HG02981 (cell line): ENCODE results near the gene ERG.

Experiments used
- ATAC-seq: cut with Tn5 transposase; IDR thresholded peaks from one replicate; pipeline ENCODE4 v1.9.1; 2021; ENCODE audit warnings: mild to moderate bottlenecking, moderate library complexity; ENCODE audit not compliant: unreplicated experiment

ERG gene

DNA sequence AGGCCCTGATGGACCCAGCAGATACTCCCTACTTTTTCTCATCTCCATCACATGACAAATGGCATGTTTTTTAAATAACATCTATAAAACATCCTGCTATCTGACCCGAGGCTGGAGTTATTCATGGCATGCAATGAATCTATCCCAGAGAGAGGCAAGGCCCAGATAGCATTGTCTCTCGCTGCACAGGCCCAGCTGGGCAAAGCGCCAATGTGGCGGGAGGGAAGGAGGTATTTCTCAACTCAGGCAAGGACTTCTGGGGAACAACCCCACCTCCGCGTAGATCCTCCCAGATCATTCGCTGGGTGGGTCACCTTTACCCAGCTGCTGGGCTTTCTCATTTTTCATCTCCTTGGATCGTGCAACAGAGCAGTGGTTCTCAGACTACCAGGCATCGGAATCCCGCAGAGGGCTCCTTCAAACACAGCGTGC lies 59.8 kb downstream of the ERG start:
- ATAC-seq, result no peak

- no peak for ATAC-seq
Observed at GRCh38 chr21:38436341-38436740, 61.9 kb downstream of the ERG start.

- no peak for ATAC-seq
Observed at GRCh38 chr21:38434913-38435533, 63.3 kb downstream of the ERG start.

DNA sequence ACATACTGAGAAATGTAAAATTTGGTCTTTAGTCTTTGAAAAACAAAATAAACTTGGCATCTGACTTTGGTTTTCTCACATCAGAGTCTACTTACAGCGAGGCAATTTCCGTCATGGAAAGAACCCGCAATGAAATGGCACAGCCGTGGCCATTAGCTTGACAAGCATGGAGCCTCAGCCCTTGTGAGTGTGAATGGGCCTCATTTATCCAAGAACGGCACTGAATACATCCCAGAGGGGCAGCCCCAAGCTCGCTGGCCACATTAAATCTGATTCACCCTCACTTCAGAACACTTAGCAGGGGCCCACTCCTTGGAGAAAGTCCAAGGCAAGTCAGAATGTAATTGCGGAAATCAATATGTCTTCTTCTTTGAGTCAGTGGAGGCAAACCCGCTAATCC lies 64.8 kb downstream of the ERG start:
- ATAC-seq, result no peak

GRCh38 chr21:38430401-38430984 lies 67.8 kb downstream of the ERG start:
- ATAC-seq, result no peak

- ATAC-seq, result no peak
Observed at GRCh38 chr21:38429011-38429410, 69.3 kb downstream of the ERG start.

DNA sequence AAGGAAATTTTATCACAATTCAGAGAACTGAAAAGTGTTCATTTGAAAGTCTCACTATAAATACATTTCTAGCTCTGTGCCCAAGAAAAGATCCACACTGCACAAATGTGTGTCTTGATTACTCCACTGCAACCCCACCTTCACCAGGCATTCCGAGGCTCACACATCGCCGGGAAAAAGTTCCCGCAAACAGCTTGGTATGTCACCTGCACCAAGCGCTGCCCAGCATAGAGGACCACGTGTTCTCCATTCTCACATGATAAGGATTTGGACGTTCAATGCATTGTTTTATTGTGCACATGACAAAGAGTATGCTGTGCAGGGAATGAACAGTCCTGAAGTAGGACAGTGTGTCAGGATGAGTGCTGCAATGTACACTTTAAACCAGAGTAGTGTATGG lies 70.1 kb downstream of the ERG start:
- ATAC-seq, result no peak

- no peak for ATAC-seq
Observed at GRCh38 chr21:38424305-38425019, 73.8 kb downstream of the ERG start.

DNA sequence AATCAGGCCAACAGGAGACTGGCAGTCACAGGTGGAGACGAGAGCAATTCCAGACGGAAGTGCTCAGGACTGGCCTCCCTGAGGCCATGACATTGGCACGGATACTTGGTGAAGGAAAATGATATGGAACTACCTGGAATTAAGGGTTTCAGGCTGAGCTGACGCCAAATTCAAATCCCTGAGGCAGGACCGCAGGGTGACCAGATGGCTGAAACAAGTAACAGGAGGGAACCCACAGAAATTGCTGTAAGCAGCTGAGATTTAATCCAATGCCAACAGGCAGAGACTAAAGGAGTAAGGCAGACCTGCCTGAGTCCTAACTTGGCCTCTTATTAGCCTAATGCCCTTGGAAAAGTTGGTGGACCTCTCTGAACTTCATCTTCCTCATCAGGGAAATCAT lies 76.2 kb downstream of the ERG start:
- ATAC-seq, result no peak

DNA sequence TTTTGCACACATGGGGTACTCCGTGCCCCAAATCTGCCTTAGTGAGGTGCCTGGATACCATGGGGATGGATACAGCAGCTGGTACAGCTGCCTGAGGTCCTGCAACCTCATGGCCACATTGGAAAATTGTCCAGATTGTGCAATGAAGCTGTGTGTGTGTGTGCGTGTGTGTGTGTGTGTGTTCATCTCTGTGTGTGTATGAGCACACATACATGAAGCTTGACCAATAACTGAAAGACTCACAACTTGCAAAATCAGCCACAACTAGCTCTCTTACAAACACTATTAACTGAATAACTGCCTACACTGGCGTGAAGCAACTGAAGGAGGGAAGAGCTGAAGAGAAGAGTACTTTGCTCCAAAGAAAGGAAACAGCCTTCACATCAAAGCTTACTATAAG lies 78.1 kb downstream of the ERG start:
- ATAC-seq, result no peak

- ATAC-seq, result no peak
Observed at GRCh38 chr21:38417726-38418125, 80.6 kb downstream of the ERG start.

DNA sequence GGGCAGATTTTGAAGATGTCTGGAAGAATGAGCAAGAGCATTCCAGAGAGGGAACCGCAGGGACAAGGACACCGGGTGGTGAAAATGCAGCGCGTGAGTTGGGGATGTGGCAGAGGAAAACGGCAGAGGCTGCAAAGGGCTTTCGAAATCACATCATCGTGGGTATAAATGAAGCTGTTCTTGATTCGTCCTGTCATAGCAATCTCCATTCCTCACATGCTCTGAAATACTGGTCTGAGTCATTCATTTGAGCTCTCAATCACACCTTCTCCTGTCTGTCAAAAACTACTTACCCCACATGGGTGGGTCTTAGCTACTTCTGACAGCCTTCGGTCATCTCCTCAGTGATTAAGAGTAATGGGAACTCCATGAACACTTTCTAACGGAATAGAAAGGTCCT lies 81.5 kb downstream of the ERG start:
- no peak for ATAC-seq

DNA sequence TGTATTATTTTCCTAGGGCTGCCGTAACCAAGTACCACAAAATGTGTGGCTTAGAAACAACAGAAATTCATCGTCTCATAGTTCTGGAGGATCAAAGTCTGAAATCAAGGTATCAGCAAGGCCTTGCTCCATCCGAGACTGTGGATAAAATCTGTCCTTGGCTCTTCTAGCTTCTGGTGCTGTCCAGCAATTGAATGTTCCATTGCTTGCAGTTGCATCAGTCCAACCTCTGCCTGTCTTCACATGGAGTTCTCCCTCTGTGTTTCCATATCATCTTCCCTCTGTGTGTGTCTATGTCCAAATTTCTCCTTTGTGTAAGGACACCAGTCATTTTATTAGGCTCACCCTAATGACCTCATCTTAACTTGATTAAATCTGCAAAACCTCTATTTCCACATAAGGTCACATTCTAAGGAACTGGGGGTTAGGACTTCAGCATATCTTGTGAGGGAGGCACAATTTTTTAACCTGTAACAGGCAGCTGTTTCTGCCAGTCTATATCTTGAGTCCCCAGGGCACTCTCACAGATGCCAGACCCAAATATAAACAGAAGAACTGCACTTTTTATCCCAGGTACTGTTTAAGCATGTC lies 84.2 kb downstream of the ERG start:
- ATAC-seq, result no peak

DNA sequence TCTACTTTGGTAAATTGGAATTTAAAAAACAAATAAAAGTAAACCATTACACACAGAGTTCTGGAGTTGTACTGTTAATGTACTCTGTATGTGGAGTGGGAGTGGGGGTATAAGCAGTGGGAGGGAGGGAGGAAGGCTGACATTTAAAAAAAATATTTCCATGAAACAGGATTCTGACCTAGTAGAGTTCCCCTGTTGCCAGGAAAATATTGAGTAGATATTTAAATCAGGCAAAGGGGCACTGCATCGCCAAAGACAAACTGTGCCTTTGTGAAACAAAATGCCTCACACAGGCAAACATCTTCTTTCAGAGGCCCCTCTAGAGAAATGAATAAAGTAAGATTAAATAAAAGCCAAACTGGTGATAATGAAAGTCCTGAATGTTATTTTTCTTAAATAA lies 87.8 kb downstream of the ERG start:
- no peak for ATAC-seq

- no peak for ATAC-seq
Observed at GRCh38 chr21:38409907-38410306, 88.4 kb downstream of the ERG start.

DNA sequence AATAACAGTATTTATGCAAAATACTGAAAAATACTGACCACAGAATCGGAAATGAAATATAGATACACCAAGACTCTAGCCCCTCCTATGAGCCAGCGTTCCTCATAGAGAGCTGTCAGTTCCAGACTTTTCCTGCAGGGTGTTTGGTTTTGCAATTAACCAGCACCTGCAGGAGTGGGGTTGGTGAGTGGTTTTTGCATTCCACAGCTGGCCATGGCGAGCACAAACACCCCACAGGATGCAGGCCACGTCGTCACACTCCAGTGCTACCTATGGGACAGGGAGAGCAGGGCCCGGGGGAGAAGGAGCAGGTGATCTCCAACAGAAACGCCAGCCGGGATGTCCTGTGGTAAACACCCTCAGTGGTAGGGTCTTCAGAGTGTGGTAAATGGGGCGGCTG lies 94.1 kb downstream of the ERG start:
- no peak for ATAC-seq

DNA sequence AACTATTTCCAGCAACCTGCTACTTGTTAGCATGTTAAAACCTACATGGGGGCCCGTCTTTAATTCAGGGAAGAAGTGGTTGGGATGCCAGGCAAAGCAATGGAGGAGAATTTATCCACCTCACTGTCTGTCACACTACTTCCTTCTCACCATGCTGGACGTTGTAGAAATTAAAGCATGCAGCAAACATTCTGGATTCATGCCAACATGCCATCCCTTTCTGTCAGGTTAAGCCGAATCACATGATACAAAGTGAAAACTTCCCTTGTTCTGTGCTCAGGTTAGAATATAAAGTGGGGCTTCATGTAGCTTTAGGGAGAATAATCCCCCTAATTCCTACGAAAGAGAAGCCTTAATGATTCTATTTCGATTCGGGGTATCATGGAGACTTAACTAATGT lies 95.5 kb downstream of the ERG start:
- no peak for ATAC-seq

DNA sequence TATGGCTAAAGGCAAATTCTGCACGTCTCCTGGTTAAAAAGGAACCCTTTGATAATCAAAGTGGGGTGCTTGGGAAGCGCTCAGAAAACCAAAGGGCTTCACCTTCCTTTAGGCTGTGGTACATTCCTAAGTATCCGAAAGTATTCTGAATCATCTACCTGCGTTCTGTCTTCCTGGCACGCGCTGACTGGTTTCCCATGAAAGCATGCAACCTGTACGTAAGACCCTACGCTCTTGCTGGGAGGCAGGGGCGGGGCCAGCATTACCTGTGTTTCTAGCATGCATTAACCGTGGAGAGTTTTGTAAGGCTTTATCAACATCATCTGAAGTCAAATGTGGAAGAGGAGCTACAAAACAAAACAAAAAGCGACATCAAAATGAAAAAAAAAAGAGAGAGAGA lies 96.0 kb downstream of the ERG start:
- ATAC-seq, result no peak

DNA sequence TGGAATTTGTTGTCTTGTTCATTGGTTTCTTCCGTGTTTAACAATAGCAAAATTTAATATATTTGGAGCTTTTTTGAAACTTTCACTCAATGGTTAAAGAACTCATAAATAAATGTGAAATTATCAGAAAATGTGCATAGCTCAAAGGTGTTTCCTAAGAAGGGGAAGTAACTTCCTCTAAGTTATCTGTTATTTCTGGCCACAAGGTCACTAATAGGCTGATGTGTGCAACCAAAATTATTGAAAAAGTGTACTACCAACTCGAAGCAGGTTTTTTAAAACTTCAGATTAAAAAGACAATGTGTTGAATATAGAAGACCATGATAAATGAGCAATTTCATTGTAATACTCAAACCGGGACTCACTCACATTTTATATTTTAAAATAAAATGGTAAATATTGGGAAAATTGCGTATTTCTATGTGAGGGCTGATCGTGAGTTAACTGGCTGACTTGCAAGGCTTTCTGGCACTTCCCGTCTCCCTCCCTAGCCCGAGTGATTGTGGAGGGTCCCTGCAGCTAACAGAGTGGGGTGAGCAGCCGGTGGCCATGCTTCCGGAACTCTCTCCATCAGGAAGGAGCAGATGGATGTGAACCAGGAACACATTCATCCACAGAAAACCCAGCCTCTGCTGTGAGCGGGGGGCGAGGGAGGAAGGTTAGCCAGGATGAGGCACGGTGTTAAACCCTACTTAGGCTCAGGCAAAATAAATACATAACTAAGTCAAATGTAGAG lies 96.9 kb downstream of the ERG start:
- no peak for ATAC-seq

DNA sequence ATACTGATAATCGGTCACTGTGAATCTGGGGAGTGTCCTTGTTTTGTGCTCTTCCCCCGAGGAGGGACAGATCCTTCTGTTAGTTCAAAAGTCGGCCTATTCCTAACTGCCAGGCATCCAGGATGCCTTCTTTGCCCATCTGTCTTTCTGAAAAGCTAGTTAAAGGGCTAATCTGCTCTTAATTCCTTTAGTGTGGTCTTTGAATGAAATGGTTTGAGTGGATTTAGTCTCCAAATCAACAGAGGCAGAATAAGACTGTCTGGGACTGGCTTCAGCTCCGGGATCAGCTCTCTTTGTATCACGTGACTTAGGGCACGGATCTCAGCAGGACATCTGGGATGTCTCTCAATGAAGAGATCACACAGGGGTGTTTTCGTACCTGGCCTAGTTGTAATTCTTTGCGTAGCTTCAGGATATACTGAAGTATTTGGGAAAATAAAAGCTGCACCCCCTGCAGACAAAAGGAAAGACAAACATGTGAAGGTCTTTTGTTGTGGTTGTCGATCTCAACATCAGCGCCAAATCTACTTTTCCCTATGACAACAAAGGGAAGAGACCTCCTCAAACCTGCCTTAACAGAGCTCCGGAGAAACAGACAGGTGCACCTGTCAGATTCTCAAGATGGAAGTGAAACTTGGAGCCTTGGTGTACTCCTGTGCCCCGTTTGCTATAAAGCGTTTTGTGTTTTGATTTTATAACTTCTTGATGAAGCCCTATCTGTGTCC lies 97.9 kb downstream of the ERG start:
- no peak for ATAC-seq

DNA sequence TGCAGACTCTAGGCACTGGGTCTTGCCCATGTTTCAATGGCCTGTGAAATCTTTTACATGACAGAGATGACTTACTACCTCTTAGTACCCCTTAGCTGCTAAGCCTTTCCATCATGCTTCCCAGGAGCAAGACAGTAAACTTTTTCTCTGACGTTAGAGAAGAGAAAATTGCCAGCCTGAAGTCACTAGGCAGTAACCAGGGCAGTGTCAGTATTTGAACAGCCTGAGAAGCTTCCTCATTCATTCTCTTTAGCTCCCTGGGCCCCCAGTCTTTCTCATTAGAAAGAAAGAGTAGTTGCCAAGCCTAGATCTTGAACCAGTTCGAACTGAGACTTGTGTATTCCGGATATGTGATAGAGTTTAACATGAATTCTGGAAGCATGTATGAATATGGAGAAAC lies 99.2 kb downstream of the ERG start:
- no peak for ATAC-seq
